GM23338 (cell line): ENCODE measurements around the gene BRF1. TPM values are rescaled to one million over a fixed set of nuclear protein-coding genes. Genes with fewer than 3 reads are reported as not detected.

Experiments used
- ATAC-seq: fragments of 200-7000 bp; cut with Tn5 transposase; 3 replicates; pipeline ENCODE4 v1.9.1; 2020
- DNase-seq: peaks from one replicate; pipeline ENCODE4 v3.0.0-alpha.2; 2015; ENCODE audit warnings: low spot score
- H2AFZ ChIP-seq: fragments of 200-600 bp; sonication (generic); 2 replicates; pipeline ENCODE4 v1.8.0; 2016; ENCODE audit warnings: antibody characterized with exemption, mild to moderate bottlenecking, moderate library complexity
- H3F3A ChIP-seq: fragments of 200-600 bp; sonication (generic); replicated peaks from 2 replicates; pipeline ENCODE4 v1.8.0; 2017; ENCODE audit warnings: antibody characterized with exemption, mixed run types, low read depth
- H3K27ac ChIP-seq: fragments of 200-600 bp; sonication (generic); 2 replicates; pipeline ENCODE4 v1.6.1; 2016; ENCODE audit warnings: low read depth
- H3K27me3 ChIP-seq: fragments of 200-600 bp; sonication (generic); 2 replicates; pipeline ENCODE4 v1.8.0; 2016; ENCODE audit warnings: mild to moderate bottlenecking, mixed run types, moderate library complexity; ENCODE audit not compliant: insufficient read depth
- H3K36me3 ChIP-seq: fragments of 200-600 bp; sonication (generic); 2 replicates; pipeline ENCODE4 v1.8.0; 2016; ENCODE audit warnings: mild to moderate bottlenecking; ENCODE audit not compliant: insufficient read depth
- H3K4me1 ChIP-seq: fragments of 200-600 bp; sonication (generic); 2 replicates; pipeline ENCODE4 v1.8.0; 2016; ENCODE audit warnings: mild to moderate bottlenecking, moderate library complexity; ENCODE audit not compliant: insufficient read depth
- H3K4me2 ChIP-seq: fragments of 200-600 bp; sonication (generic); 2 replicates; pipeline ENCODE4 v1.7.1; 2017; ENCODE audit warnings: mixed run types
- H3K4me3 ChIP-seq: fragments of 200-600 bp; sonication (generic); 2 replicates; pipeline ENCODE4 v1.6.1; 2016; ENCODE audit warnings: mixed run types
- H3K79me2 ChIP-seq: fragments of 200-600 bp; sonication (generic); replicated peaks from 2 replicates; pipeline ENCODE4 v1.8.0; 2017; ENCODE audit warnings: mild to moderate bottlenecking; ENCODE audit not compliant: insufficient read depth
- H3K9me2 ChIP-seq: fragments of 200-600 bp; sonication (generic); 2 replicates; pipeline ENCODE4 v1.8.0; 2017; ENCODE audit not compliant: insufficient read depth
- H4K20me1 ChIP-seq: fragments of 200-600 bp; sonication (generic); replicated peaks from 2 replicates; pipeline ENCODE4 v1.8.0; 2017; ENCODE audit warnings: mild to moderate bottlenecking; ENCODE audit not compliant: insufficient read depth
- H3K27ac Mint-ChIP-seq: 2 replicates; pipeline ENCODE4 v1.8.0; 2020; ENCODE audit warnings: inconsistent platforms, mild to moderate bottlenecking, moderate library complexity, mixed read lengths
- H3K27me3 Mint-ChIP-seq: 3 replicates; pipeline ENCODE4 v1.8.0; 2022; ENCODE audit warnings: low read depth, mild to moderate bottlenecking, moderate library complexity, mixed read lengths, inconsistent platforms; ENCODE audit not compliant: insufficient read depth, poor library complexity
- H3K36me3 Mint-ChIP-seq: 3 replicates; pipeline ENCODE4 v1.8.0; 2021; ENCODE audit warnings: low read depth, mild to moderate bottlenecking, inconsistent platforms, moderate library complexity, mixed read lengths
- H3K4me1 Mint-ChIP-seq: 3 replicates; pipeline ENCODE4 v1.8.0; 2020; ENCODE audit warnings: mild to moderate bottlenecking, inconsistent platforms, mixed read lengths
- H3K4me3 Mint-ChIP-seq: 3 replicates; pipeline ENCODE4 v1.8.0; 2021; ENCODE audit warnings: moderate library complexity, mild to moderate bottlenecking, inconsistent platforms, mixed read lengths
- H3K9me3 Mint-ChIP-seq: 3 replicates; pipeline ENCODE4 v1.8.0; 2020; ENCODE audit warnings: moderate library complexity, mild to moderate bottlenecking, inconsistent platforms, mixed read lengths
- CREB1 ChIP-seq: fragments of 250-450 bp; sonication (Bioruptor Pico); IDR thresholded peaks from 2 replicates; pipeline ENCODE4 v1.5.0; 2020; ENCODE audit warnings: low read depth, mild to moderate bottlenecking, moderate library complexity
- CTCF ChIP-seq, 2 experiments: fragments of 200-600 bp in 1 of 2; sonication (generic) in 1 of 2; conservative IDR thresholded peaks; 2 replicates each; pipeline versions ENCODE4 v1.5.1 to v1.6.1; 2016 to 2017; ENCODE audit warnings: antibody characterized with exemption in 2 of 2, low read depth in 2 of 2, mild to moderate bottlenecking in 2 of 2, moderate library complexity in 1 of 2
- ETS1 ChIP-seq: IDR thresholded peaks from 2 replicates; pipeline ENCODE4 v1.6.1; 2016; ENCODE audit warnings: antibody characterized with exemption
- EZH2phosphoT487 ChIP-seq: fragments of 200-600 bp; sonication (generic); IDR thresholded peaks from one replicate; pipeline ENCODE4 v1.8.1; 2018; ENCODE audit warnings: antibody characterized with exemption; ENCODE audit not compliant: unreplicated experiment
- REST ChIP-seq: IDR thresholded peaks from one replicate; pipeline ENCODE4 v1.6.1; 2018; ENCODE audit warnings: antibody characterized with exemption; ENCODE audit not compliant: unreplicated experiment
- STAT1 ChIP-seq: IDR thresholded peaks from one replicate; pipeline ENCODE4 v1.6.1; 2016; ENCODE audit warnings: antibody characterized with exemption; ENCODE audit not compliant: unreplicated experiment
- ZNF462 ChIP-seq: fragments of 250-450 bp; sonication (Bioruptor Pico); IDR thresholded peaks from 2 replicates; pipeline ENCODE4 v1.5.0; 2020; ENCODE audit warnings: mild to moderate bottlenecking, moderate library complexity
- polyA plus RNA-seq: library from polyadenylated mRNA; unstranded; fragments of >200 nt; fragmentation: Nextera tagmentation; extraction: Ambion mirVana; gene quantifications from 2 replicates; pipeline ENCODE4 v1.2.1, GENCODE V29; 2016
- total RNA-seq: library from RNA; depleted of rRNA; stranded (reverse); fragments of >200 nt; shearing (Covaris generic); gene quantifications from 2 replicates; pipeline ENCODE4 v1.2.3, GENCODE V29; 2014

The BRF1 gene
- total and polyA plus RNA-seq, 2 experiments from 2014 or later = 8.6 to 29.9 TPM

DNA sequence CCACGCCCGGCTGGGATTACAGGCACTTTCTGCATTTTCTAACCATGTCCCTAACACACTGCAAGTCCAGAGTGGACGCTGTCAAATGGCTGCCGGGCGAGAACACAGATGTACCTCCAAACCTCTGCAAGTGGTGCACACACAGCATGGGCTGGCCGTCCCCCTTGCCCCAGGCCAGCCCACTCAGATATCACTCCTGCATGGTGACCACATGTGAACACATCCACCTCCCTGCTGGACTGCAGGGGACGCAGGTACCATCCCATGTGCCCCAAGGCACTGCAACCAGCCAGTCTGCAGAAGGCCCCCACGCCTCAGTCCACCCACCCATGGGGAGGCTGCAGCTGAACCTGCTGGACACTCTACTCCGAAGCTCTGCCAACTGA, 14.0 kb downstream of the BRF1 start (continued):
- TF ChIP-seq REST = no peak
- TF ChIP-seq ETS1 = no peak
- no peak for TF ChIP-seq CTCF (conservative IDR thresholded peaks at IDR 0.05; ENCODE audit: low read depth in 2 of 2)
- no peak for TF ChIP-seq EZH2phosphoT487

DNA sequence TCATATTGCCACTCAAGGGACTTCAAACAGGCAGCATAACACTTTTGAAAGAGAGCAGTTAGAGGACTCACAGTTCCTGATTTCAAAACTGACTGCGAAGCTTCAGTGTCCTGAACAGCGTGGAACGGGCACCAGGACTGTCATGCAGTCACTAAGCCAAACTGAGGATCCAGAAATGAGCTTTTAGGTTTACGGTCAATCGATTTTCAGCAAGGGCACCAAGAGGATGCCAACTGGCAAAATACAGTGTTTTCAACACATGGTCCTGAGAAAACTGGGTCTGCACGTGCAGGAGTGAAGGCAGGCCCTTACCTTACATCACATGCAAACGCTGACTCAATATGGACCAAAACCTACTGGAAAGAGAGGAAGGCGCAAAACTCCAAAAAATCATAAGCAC, 15.6 kb downstream of the BRF1 start:
- H3K4me1 Mint-ChIP-seq = peaks cover 17% of the 10 kb centered on the region
- Histone ChIP-seq H3F3A (no peaks in the 10 kb centered on the region), H3K4me3 (no peak overlapping the region), H4K20me1 (peaks cover 11% of the 10 kb centered on the region), H3K36me3 (no peaks in the 10 kb centered on the region), H2AFZ (no peak overlapping the region), H3K4me2 (no peak overlapping the region), H3K4me1 (peaks cover 3% of the 10 kb centered on the region; the same call in 1 of the 2 replicates), H3K9me2 (no peaks in the 10 kb centered on the region), H3K79me2 (peaks cover 38% of the 10 kb centered on the region), H3K27me3 (no peaks in the 10 kb centered on the region), H3K27ac (no peak overlapping the region)
- H3K9me3 Mint-ChIP-seq = no peaks in the 10 kb centered on the region
- H3K36me3 Mint-ChIP-seq = no peaks in the 10 kb centered on the region
- ATAC-seq (no peak), DNase-seq (no peak)
- TF ChIP-seq EZH2phosphoT487 (no peak), ZNF462 (CRISPR knock-in tag) (no peak), STAT1 (no peak), CREB1 (CRISPR knock-in tag) (no peak)
- peaks cover 6% of the 10 kb centered on the region for H3K27me3 Mint-ChIP-seq
- no peak overlapping the region for H3K4me3 Mint-ChIP-seq
- no peak overlapping the region for H3K27ac Mint-ChIP-seq
